ENCODE results near the gene TCP10L.

- TF ChIP-seq CTCF (IDR thresholded peaks at IDR 0.05; ENCODE audit: insufficient read depth, low read depth, low read length), result no peak
- no peak for TF ChIP-seq EZH2 (IDR thresholded peaks at IDR 0.05; ENCODE audit: insufficient read depth, low read length)
These were observed 52.7 kb downstream of the TCP10L start for GRCh38 chr21:32532636-32533035.
